HepG2 (cell line): ENCODE results near the gene TMEM255B.
"Not testable (repeated sequence)": the region's sequence is repeated elsewhere in the genome, so short reads cannot be mapped to it uniquely, and the experiment has no call there.

Experiments used
- ELF4 ChIP-seq: sonication (generic); formaldehyde crosslinking; IDR thresholded peaks from 2 replicates; pipeline ENCODE4 v1.5.0; 2020; ENCODE audit warnings: missing genetic modification reagents, mild to moderate bottlenecking, moderate library complexity, borderline replicate concordance
- RFX5 ChIP-seq: IDR thresholded peaks from 2 replicates; pipeline ENCODE4 v1.6.1; 2011; ENCODE audit warnings: low read depth, low read length, improper control_type of control experiment
- TAF1 ChIP-seq: sonication (generic); formaldehyde crosslinking; IDR thresholded peaks from 2 replicates; pipeline ENCODE4 v1.4.0; 2020; ENCODE audit warnings: missing genetic modification reagents
- TF ChIP-seq, protein P1 (sequence below), 2 experiments: IDR thresholded peaks; 2 replicates each; pipeline ENCODE4 v1.6.1; 2011 to 2012; ENCODE audit warnings: low read length in 2 of 2, borderline replicate concordance in 1 of 2, low read depth in 1 of 2, mild to moderate bottlenecking in 1 of 2, moderate library complexity in 1 of 2
- TF ChIP-seq, protein P2 (sequence below): IDR thresholded peaks from 2 replicates; pipeline ENCODE4 v1.6.1; 2016; ENCODE audit warnings: missing compliant biosample characterization, missing genetic modification reagents, borderline replicate concordance
- TF ChIP-seq, protein P3 (sequence below): sonication (generic); formaldehyde crosslinking; IDR thresholded peaks from 2 replicates; pipeline ENCODE4 v1.5.0; 2020; ENCODE audit warnings: mild to moderate bottlenecking, missing genetic modification reagents, moderate library complexity

DNA sequence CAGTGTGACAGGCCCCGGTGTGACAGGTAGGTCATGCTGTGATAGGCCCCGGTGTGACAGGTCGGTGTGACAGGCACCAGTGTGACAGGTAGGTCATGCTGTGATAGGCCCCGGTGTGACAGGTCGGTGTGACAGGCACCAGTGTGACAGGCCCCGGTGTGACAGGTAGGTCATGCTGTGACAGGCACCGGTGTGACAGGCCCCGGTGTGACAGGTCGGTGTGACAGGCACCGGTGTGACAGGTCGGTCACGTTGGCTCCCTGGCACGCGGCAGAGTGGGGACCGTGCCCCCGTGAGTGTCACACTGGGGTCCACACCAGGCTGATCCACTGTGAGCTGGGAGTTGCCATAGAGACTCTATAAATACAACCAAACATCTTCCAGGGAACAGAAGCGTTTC is 75.0 kb downstream of the TMEM255B start:
- not testable (repeated sequence) for TF ChIP-seq RFX5, TAF1, ELF4
- TF ChIP-seq, protein P1, sequence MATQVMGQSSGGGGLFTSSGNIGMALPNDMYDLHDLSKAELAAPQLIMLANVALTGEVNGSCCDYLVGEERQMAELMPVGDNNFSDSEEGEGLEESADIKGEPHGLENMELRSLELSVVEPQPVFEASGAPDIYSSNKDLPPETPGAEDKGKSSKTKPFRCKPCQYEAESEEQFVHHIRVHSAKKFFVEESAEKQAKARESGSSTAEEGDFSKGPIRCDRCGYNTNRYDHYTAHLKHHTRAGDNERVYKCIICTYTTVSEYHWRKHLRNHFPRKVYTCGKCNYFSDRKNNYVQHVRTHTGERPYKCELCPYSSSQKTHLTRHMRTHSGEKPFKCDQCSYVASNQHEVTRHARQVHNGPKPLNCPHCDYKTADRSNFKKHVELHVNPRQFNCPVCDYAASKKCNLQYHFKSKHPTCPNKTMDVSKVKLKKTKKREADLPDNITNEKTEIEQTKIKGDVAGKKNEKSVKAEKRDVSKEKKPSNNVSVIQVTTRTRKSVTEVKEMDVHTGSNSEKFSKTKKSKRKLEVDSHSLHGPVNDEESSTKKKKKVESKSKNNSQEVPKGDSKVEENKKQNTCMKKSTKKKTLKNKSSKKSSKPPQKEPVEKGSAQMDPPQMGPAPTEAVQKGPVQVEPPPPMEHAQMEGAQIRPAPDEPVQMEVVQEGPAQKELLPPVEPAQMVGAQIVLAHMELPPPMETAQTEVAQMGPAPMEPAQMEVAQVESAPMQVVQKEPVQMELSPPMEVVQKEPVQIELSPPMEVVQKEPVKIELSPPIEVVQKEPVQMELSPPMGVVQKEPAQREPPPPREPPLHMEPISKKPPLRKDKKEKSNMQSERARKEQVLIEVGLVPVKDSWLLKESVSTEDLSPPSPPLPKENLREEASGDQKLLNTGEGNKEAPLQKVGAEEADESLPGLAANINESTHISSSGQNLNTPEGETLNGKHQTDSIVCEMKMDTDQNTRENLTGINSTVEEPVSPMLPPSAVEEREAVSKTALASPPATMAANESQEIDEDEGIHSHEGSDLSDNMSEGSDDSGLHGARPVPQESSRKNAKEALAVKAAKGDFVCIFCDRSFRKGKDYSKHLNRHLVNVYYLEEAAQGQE (IDR thresholded peaks at IDR 0.05; ENCODE audit: borderline replicate concordance in 1 of 2, low read depth in 1 of 2, low read length in 2 of 2): not testable (repeated sequence)
- TF ChIP-seq, protein P2, sequence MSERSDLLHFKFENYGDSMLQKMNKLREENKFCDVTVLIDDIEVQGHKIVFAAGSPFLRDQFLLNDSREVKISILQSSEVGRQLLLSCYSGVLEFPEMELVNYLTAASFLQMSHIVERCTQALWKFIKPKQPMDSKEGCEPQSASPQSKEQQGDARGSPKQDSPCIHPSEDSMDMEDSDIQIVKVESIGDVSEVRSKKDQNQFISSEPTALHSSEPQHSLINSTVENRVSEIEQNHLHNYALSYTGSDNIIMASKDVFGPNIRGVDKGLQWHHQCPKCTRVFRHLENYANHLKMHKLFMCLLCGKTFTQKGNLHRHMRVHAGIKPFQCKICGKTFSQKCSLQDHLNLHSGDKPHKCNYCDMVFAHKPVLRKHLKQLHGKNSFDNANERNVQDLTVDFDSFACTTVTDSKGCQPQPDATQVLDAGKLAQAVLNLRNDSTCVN (CRISPR knock-in tag): not testable (repeated sequence)
- TF ChIP-seq, protein P3, sequence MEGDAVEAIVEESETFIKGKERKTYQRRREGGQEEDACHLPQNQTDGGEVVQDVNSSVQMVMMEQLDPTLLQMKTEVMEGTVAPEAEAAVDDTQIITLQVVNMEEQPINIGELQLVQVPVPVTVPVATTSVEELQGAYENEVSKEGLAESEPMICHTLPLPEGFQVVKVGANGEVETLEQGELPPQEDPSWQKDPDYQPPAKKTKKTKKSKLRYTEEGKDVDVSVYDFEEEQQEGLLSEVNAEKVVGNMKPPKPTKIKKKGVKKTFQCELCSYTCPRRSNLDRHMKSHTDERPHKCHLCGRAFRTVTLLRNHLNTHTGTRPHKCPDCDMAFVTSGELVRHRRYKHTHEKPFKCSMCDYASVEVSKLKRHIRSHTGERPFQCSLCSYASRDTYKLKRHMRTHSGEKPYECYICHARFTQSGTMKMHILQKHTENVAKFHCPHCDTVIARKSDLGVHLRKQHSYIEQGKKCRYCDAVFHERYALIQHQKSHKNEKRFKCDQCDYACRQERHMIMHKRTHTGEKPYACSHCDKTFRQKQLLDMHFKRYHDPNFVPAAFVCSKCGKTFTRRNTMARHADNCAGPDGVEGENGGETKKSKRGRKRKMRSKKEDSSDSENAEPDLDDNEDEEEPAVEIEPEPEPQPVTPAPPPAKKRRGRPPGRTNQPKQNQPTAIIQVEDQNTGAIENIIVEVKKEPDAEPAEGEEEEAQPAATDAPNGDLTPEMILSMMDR (CRISPR knock-in tag): not testable (repeated sequence)
